HG03378 (cell line): ENCODE data around the gene MCMBP.
"Not testable (repeated sequence)": the region's sequence is repeated elsewhere in the genome, so short reads cannot be mapped to it uniquely, and the experiment has no call there.

Source experiments
- ATAC-seq: cut with Tn5 transposase; IDR thresholded peaks from one replicate; pipeline ENCODE4 v1.9.1; 2021; ENCODE audit warnings: mild to moderate bottlenecking, moderate library complexity; ENCODE audit not compliant: unreplicated experiment

Gene MCMBP

GRCh38 chr10:119831656-119832055, 41.0 kb downstream of the MCMBP start:
- no peak for ATAC-seq

- ATAC-seq = no peak
These were observed 41.8 kb downstream of the MCMBP start for GRCh38 chr10:119830851-119831250.

GRCh38 chr10:119829429-119829828, 43.2 kb downstream of the MCMBP start:
- ATAC-seq = no peak

- no peak for ATAC-seq
These were observed 45.2 kb downstream of the MCMBP start for GRCh38 chr10:119827430-119827829.

- no peak for ATAC-seq
These were observed 45.9 kb downstream of the MCMBP start for GRCh38 chr10:119826771-119827170.

- no peak for ATAC-seq
These were observed 48.3 kb downstream of the MCMBP start for GRCh38 chr10:119824299-119824698.

- ATAC-seq = no peak
These were observed 51.5 kb downstream of the MCMBP start for GRCh38 chr10:119821182-119821581.

- no peak for ATAC-seq
These were observed 53.8 kb downstream of the MCMBP start for GRCh38 chr10:119818889-119819270.

GRCh38 chr10:119817991-119818888, 54.4 kb downstream of the MCMBP start:
- no peak for ATAC-seq

- ATAC-seq = no peak
These were observed 57.0 kb downstream of the MCMBP start for GRCh38 chr10:119815671-119816070.

- no peak for ATAC-seq
These were observed 60.0 kb downstream of the MCMBP start for GRCh38 chr10:119812684-119813083.

- ATAC-seq = no peak
These were observed 61.5 kb downstream of the MCMBP start for GRCh38 chr10:119811122-119811521.

GRCh38 chr10:119807960-119808697, 64.5 kb downstream of the MCMBP start:
- ATAC-seq = peak; percentile 78

GRCh38 chr10:119806334-119807130, 66.1 kb downstream of the MCMBP start:
- no peak for ATAC-seq

GRCh38 chr10:119805702-119806230, 66.9 kb downstream of the MCMBP start:
- ATAC-seq = no peak

- ATAC-seq = no peak
These were observed 69.4 kb downstream of the MCMBP start for GRCh38 chr10:119803264-119803663.

GRCh38 chr10:119801998-119802538, 70.6 kb downstream of the MCMBP start:
- ATAC-seq = peak; percentile 60

- ATAC-seq = no peak
These were observed 71.5 kb downstream of the MCMBP start for GRCh38 chr10:119801176-119801575.

GRCh38 chr10:119796039-119796438, 76.6 kb downstream of the MCMBP start:
- no peak for ATAC-seq

GRCh38 chr10:119795101-119795500, 77.5 kb downstream of the MCMBP start:
- ATAC-seq = not testable (repeated sequence)
